ENCODE measurements around the gene ATP6V0D1.

The ATP6V0D1 gene

DNA sequence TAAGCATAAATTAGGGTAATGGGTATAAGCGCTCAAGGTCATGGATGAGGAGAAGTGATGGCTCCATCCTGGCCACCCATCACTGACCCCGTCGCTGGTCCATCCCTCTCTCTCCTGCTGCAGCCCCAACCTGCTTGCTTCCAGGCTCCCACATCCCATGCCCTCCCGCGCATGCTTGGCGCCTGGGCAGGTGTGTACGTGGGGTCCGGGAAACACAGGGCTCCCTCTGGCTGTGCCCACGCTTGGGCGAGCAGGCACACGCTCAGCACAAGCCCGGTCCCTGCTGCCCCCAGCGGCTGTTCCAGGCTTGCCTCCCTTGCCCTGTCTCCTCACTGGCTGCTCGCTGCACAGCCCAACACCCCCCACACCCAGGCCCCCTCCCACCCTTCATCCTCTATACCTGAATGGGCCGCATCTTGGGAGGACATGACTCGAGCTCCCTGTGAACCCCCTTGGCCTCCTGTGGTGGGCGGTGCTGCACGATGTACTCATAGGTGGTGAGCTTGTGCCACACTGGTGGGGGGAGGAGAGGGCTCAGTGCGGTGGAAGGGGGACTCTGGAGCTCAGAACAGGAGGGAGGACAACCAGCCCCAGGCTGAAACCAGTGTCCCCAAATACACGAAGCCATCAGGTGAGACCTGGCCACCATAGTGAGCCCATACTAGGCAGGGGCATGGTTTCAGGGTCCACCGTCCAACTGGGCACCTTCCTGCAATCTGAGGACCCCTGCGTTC, 83.0 kb downstream of the ATP6V0D1 start:
- TF ChIP-seq JUND (IDR thresholded peaks at IDR 0.05; ENCODE audit: low read depth): no peak
- in situ Hi-C loops (cut with HindIII; ENCODE audit: low pct_unique_long_range_greater_than_20kb, low sequenced_read_pairs): no loop called here
- DNase-seq (ENCODE audit: low read depth in 1 of 2, low spot score in 1 of 2): no peak

DNA sequence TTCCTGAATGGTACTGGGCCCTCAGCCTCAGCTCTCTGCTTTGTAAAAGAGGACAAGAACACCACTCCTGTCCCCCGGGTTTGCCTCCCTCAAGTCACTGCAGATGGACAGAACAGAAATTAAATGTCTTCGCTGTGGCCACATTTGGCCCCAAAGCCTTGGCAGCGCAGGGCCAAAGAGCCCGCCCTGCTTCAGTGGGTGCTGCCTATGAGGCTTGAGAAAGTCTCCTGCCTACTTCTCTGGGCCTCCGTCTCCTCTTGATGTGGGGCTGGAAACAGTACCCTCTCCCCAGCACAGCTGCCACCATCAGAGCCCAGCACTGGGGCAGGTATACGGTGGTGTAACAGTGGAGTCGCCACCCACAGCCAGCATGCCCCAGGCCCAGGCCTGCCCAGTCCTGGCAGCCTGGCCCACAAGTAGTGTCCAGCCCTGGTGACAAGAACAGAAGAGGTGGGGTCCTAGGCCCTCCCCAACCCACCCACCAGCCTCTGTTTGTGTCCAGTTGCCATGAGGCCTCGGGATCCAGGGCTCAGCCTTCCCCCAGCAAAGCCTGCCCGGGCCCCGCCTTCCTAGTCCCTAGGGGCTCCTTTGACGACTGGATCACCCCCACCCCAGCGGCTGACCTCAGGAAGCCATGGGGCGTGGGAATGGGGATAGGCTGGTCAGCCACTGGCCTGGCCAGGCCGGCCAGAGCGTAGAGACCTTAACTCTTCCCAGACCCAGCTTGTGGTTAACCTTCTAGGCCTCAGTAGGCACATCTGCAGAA, 83.7 kb downstream of the ATP6V0D1 start:
- TF ChIP-seq JUND (IDR thresholded peaks at IDR 0.05; ENCODE audit: low read depth): no peak
- in situ Hi-C loops (cut with HindIII; ENCODE audit: low pct_unique_long_range_greater_than_20kb, low sequenced_read_pairs): no loop called here
- no peak for DNase-seq (ENCODE audit: low read depth in 1 of 2, low spot score in 1 of 2)

GRCh38 chr16:67396159-67397035, 84.6 kb downstream of the ATP6V0D1 start:
- peak in 1 of 2 experiments; percentile 52 for DNase-seq (ENCODE audit: low read depth in 1 of 2, low spot score in 1 of 2)

DNA sequence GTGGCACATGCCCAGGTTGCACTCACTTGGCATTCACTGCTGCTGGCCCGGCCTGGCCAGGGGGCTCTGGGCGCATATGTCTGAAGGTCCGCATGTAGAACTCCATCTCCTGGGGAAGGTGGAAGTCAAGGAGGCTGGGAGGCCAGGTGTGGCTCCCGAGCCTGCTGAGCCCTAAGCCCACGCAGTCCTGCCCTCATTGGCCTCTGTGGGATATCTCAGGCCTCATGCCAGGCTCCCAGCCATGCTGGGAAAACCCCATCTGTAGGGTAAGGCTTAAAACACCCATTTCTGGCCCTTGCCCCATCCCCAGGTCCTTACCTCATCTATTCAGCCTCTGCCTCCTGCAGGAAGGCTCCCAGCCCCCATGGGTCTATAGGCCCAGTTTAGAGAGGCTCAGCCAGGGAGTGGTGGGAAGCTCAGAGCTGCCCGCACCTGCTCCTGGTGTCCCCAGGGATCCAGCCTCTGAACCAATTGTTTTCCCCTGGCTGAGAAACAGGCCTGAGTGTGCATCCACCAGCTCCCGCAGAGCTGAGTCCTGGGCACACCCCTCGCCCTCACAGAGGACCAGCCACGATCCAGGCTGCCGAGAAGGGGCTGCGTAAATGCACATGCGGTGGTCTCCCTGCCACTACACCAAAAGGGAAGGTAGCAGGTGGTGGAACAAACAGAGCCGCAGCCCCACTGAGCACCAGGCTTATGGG, 85.3 kb downstream of the ATP6V0D1 start:
- DNase-seq (ENCODE audit: low read depth in 1 of 2, low spot score in 1 of 2): no peak
- in situ Hi-C loops (cut with HindIII; ENCODE audit: low pct_unique_long_range_greater_than_20kb, low sequenced_read_pairs): no loop called here
- no peak for TF ChIP-seq JUND (IDR thresholded peaks at IDR 0.05; ENCODE audit: low read depth)

More at GRCh38 chr16:67396159-67397035, 84.6 kb downstream of the ATP6V0D1 start:
- in situ Hi-C loops (cut with HindIII; ENCODE audit: low pct_unique_long_range_greater_than_20kb, low sequenced_read_pairs): no loop called here
- no peak for TF ChIP-seq JUND (IDR thresholded peaks at IDR 0.05; ENCODE audit: low read depth)

GRCh38 chr16:67395105-67395457, 85.9 kb downstream of the ATP6V0D1 start:
- TF ChIP-seq JUND (IDR thresholded peaks at IDR 0.05; ENCODE audit: low read depth): no peak
- in situ Hi-C loops (cut with HindIII; ENCODE audit: low pct_unique_long_range_greater_than_20kb, low sequenced_read_pairs): no loop called here
- no peak for DNase-seq (ENCODE audit: low read depth in 1 of 2, low spot score in 1 of 2)

- no peak for TF ChIP-seq JUND (IDR thresholded peaks at IDR 0.05; ENCODE audit: low read depth)
- in situ Hi-C loops (cut with HindIII; ENCODE audit: low pct_unique_long_range_greater_than_20kb, low sequenced_read_pairs): no loop called here
- DNase-seq (ENCODE audit: low read depth in 1 of 2, low spot score in 1 of 2): no peak
Observed at GRCh38 chr16:67394155-67395104, 86.5 kb downstream of the ATP6V0D1 start.

- in situ Hi-C loops (cut with HindIII; ENCODE audit: low pct_unique_long_range_greater_than_20kb, low sequenced_read_pairs): no loop called here
- no peak for DNase-seq (ENCODE audit: low read depth in 1 of 2, low spot score in 1 of 2)
- no peak for TF ChIP-seq JUND (IDR thresholded peaks at IDR 0.05; ENCODE audit: low read depth)
Observed at GRCh38 chr16:67393788-67394154, 87.2 kb downstream of the ATP6V0D1 start.

GRCh38 chr16:67393111-67393787, 87.7 kb downstream of the ATP6V0D1 start, which contains the start of gene TPPP3:
TSS of gene TPPP3 (minus strand) at chr16:67393498. CDS start at chr16:67391111, 2,387 bp downstream.
- in situ Hi-C loops (cut with HindIII; ENCODE audit: low pct_unique_long_range_greater_than_20kb, low sequenced_read_pairs): no loop called here
- TF ChIP-seq JUND (IDR thresholded peaks at IDR 0.05; ENCODE audit: low read depth): no peak
- no peak for DNase-seq (ENCODE audit: low read depth in 1 of 2, low spot score in 1 of 2)

GRCh38 chr16:67392301-67393059, 88.5 kb downstream of the ATP6V0D1 start:
- no peak for DNase-seq (ENCODE audit: low read depth in 1 of 2, low spot score in 1 of 2)
- no peak for TF ChIP-seq JUND (IDR thresholded peaks at IDR 0.05; ENCODE audit: low read depth)
- in situ Hi-C loops (cut with HindIII; ENCODE audit: low pct_unique_long_range_greater_than_20kb, low sequenced_read_pairs): no loop called here
